ENCODE data around the gene FCER2. TPM values are rescaled to one million over a fixed set of nuclear protein-coding genes. Genes with fewer than 3 reads are reported as not detected.
"Not testable (repeated sequence)": the region's sequence is repeated elsewhere in the genome, so short reads cannot be mapped to it uniquely, and the experiment has no call there.

The FCER2 gene
- total RNA-seq, 1 experiment from 2014 or later, result not detected

DNA sequence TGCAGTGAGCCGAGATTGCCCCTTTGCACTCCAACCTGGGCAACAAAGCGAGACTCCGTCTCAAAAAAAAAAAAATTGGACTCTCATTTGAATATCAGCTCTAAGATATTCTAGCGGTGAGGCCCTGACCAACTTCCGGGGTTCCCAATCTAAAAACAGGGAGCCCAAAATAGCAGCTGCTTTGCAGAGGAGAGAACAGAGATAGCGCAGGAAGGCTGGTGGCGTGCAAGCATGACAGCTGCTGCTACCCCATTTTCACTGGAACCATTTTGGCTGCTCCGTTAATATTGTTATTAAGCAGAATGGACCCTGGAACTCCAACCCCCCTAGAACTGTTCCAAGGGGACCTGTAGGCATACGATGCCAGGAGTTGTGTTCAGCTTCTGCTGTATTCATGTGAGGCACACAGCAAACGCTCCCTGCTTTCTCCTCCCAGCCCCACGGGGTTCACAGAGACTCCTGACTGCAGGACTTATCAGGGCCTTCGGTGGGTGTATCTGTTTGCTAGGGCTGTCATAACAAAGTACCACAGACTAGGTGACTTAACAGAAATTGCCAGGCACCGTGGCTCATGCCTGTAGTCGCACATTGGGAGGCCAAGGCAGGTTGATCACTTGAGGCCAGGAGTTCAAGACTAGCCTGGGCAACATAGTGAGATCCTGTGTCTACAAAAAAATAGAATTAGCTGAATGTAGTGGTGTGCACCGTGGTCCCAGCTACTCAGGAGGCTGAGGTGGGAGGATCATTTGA lies 53.5 kb downstream of the FCER2 start:
- no peaks in the 10 kb centered on the region for H3K36me3 ChIP-seq
- peaks cover 3% of the 10 kb centered on the region; the same call in 1 of the 2 replicates for H3K4me1 ChIP-seq (replicated peaks)
- DNase-seq (ENCODE audit: low read depth in 1 of 2, low spot score in 2 of 2), result no peak
- no peak overlapping the region for H3K4me3 ChIP-seq
- peaks cover 24% of the 10 kb centered on the region for H3K27me3 ChIP-seq (replicated peaks)
- H3K9me3 ChIP-seq (replicated peaks), result no peaks in the 10 kb centered on the region
- no peak overlapping the region for H3K27ac ChIP-seq

DNA sequence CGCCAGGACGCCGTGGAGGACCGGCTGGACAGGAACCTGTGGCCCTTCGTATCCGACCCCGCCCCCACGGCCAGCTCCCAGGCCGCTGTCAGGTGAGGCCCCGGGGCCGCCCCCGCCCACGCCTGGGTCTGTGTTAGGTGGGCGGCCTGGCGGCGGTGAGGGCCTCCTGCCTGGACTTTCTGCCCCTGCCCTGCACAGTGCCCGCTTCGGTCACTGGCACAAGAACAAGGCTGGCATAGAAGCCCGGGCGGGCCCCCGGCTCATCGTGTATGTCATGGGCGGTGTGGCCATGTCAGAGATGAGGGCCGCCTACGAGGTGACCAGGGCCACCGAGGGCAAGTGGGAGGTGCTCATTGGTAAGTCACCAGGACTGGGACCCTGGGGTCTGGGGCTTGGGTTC lies 54.8 kb downstream of the FCER2 start:
- Histone ChIP-seq H3K4me1 (replicated peaks) (peaks cover 2% of the 10 kb centered on the region; the same call in 1 of the 2 replicates), H3K27ac (no peak overlapping the region), H3K9me3 (replicated peaks) (no peaks in the 10 kb centered on the region), H3K36me3 (no peaks in the 10 kb centered on the region), H3K4me3 (no peak overlapping the region), H3K27me3 (replicated peaks) (peaks cover 21% of the 10 kb centered on the region)
- DNase-seq (ENCODE audit: low read depth in 1 of 2, low spot score in 2 of 2), result no peak

DNA sequence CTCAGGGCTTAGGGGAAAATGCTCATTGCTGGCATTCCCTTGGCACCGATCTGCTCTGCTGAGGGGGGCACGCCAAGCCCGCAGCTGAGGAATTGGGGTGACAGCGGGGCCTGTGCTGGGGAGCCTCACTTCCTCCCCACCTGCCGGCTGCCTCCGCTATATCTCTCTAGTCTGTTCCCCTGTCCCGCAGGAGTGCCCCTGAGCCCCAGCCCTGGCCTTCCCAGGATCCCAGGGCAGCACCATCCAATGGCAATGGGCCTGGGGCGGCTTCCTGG lies 55.6 kb downstream of the FCER2 start:
- DNase-seq (ENCODE audit: low read depth in 1 of 2, low spot score in 2 of 2), result no peak
- Histone ChIP-seq H3K4me1 (replicated peaks) (no peaks in the 10 kb centered on the region), H3K27ac (no peak overlapping the region), H3K27me3 (replicated peaks) (peaks cover 19% of the 10 kb centered on the region), H3K36me3 (no peaks in the 10 kb centered on the region), H3K4me3 (no peak overlapping the region), H3K9me3 (replicated peaks) (no peaks in the 10 kb centered on the region)

DNA sequence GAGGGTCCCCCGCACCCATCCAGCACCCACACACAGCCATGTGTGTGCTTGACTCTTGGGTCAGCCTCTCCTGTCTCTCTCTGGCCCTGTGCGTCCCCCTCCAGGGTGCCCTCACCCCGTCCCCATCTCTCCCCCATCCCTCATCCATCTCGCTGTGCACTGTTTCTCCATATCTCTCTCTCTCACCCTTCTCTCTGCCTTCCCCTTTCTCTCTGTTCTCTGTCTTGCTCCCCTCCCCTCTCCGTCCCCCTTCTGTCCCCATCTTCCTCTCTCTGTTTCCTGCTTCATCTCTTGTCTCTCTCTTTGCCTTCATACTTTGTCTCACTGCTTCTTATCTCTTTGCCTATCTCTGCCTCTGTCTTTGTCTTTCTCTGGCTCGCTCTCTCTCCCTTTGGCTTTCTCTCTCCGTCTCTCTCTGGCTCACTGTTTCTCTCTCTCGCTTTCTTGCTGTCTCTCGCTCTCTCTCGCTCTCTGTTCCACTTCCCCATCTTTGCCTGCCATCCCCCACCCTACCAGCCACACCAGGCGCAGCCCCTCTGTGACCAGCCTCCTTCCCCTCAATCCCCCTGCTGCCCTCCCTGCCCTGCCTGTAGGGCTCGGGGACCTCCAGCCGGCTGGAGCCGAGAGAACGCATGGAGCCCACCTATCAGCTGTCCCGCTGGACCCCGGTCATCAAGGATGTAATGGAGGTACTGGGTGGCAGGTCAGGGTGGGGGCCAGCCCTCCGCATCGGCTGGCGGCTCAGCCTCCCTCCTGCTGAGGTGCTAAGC lies 56.1 kb downstream of the FCER2 start:
- Histone ChIP-seq H3K4me1 (replicated peaks) (no peaks in the 10 kb centered on the region), H3K4me3 (no peak overlapping the region), H3K9me3 (replicated peaks) (no peaks in the 10 kb centered on the region), H3K36me3 (no peaks in the 10 kb centered on the region), H3K27me3 (replicated peaks) (peaks cover 14% of the 10 kb centered on the region; the same call in 1 of the 2 replicates), H3K27ac (no peak overlapping the region)
- no peak for DNase-seq (ENCODE audit: low read depth in 1 of 2, low spot score in 2 of 2)

DNA sequence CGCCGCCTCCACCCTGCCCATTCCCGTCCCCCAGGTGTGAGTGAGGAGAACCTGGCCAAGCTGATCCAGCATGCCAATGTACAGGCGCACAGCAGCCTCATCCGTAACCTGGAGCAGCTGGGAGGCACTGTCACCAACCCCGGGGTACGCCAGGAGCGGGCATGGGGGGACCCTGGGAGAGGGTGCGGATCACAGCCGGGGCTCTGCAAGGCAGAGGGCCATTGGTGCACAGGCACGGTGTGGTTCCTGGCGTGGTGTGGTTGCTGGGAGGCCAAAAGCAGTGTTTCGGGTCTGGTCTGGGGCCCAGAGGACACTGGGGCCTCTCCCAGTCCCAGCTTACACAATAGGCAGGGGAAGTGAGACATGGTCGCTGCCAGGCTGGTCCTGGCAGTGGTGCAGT lies 56.8 kb downstream of the FCER2 start:
- Histone ChIP-seq H3K36me3 (no peaks in the 10 kb centered on the region), H3K4me3 (no peak overlapping the region), H3K27ac (no peak overlapping the region), H3K4me1 (replicated peaks) (no peaks in the 10 kb centered on the region), H3K27me3 (replicated peaks) (peaks cover 14% of the 10 kb centered on the region; the same call in 1 of the 2 replicates), H3K9me3 (replicated peaks) (no peaks in the 10 kb centered on the region)
- DNase-seq (ENCODE audit: low read depth in 1 of 2, low spot score in 2 of 2), result no peak

DNA sequence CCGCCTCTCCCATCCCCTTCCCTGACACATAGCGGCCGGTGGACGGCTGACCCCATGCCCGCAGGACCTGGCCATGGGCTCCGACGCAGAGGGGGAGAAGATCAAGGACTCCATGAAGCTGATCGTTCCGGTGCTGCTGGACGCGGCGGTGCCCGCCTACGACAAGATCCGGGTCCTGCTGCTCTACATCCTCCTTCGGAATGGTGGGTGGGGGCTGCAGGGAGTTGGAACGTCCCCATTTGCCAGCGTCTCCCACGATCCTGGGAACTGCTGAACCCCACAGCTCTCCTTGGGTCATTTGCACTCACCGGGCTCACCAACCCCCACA lies 57.4 kb downstream of the FCER2 start:
- Histone ChIP-seq H3K27me3 (replicated peaks) (peaks cover 14% of the 10 kb centered on the region; the same call in 1 of the 2 replicates), H3K4me3 (no peak overlapping the region), H3K4me1 (replicated peaks) (no peaks in the 10 kb centered on the region), H3K36me3 (no peaks in the 10 kb centered on the region), H3K27ac (no peak overlapping the region), H3K9me3 (replicated peaks) (no peaks in the 10 kb centered on the region; the same call in 1 of the 2 replicates)
- no peak for DNase-seq (ENCODE audit: low read depth in 1 of 2, low spot score in 2 of 2)

DNA sequence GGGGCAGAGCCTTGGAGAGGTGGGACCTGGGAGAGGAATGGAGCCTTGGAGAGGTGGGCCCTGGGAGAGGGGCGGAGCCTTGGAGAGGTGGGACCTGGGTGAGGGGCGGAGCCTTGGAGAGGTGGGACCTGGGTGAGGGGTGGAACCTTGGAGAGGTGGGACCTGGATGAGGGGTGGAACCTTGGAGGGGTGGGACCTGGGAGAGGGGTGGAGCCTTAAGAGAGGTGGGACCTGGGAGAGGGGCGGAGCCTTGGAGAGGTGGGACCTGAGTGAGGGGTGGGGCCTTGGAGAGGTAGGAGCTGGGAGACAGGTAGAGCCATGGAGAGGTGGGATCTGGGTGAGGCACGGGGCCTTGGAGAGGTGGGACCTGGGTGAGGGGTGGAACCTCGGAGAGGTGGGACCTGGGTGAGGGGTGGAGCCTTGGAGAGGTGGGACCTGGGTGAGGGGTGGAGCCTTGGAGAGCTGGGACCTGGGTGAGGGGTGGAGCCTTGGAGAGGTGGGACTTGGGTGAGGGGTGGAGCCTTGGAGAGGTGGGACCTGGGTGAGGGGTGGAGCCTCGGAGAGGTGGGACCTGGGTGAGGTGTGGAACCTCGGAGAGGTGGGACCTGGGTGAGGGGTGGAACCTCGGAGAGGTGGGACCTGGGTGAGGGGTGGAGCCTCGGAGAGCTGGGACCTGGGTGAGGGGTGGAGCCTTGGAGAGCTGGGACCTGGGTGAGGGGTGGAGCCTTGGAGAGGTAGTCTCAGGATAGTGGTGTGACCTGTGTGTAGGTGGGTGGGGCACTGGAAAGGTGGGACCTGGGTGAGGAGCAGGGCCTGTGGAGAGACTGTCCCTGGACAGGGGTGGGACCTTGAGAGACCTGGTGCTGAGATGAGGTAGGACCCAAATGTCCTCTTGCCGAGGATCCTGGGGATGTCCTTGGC lies 58.0 kb downstream of the FCER2 start:
- not testable (repeated sequence) for H3K4me3 ChIP-seq; H3K9me3 ChIP-seq (replicated peaks); DNase-seq (ENCODE audit: low read depth in 1 of 2, low spot score in 2 of 2); H3K27ac ChIP-seq; H3K36me3 ChIP-seq; H3K4me1 ChIP-seq (replicated peaks)
- peaks cover 12% of the 10 kb centered on the region; the same call in 1 of the 2 replicates for H3K27me3 ChIP-seq (replicated peaks)

DNA sequence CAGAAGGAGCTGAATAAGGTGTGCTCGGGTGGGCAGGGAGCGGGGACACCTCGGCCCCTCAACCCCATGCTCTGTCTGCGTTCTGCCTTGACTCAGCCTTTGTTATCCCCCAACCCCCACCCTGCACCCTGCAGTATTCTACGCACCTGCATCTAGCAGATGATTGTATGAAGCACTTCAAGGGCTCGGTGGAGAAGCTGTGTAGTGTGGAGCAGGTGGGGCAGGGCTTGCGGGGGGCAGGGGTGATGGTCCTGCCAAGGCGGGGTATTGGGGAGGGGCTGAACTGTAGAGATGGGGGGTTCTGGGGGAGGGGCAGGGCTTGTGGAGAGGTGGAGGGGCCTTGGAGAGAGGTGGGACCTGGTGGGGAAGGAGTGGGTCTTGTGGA lies 58.9 kb downstream of the FCER2 start:
- peaks cover 7% of the 10 kb centered on the region; the same call in 1 of the 2 replicates for H3K27me3 ChIP-seq (replicated peaks)
- DNase-seq (ENCODE audit: low read depth in 1 of 2, low spot score in 2 of 2), result no peak
- H3K9me3 ChIP-seq (replicated peaks), result no peaks in the 10 kb centered on the region; the same call in 1 of the 2 replicates
- H3K4me1 ChIP-seq (replicated peaks), result no peaks in the 10 kb centered on the region
- H3K27ac ChIP-seq, result no peak overlapping the region
- H3K36me3 ChIP-seq, result no peaks in the 10 kb centered on the region
- H3K4me3 ChIP-seq, result no peak overlapping the region

DNA sequence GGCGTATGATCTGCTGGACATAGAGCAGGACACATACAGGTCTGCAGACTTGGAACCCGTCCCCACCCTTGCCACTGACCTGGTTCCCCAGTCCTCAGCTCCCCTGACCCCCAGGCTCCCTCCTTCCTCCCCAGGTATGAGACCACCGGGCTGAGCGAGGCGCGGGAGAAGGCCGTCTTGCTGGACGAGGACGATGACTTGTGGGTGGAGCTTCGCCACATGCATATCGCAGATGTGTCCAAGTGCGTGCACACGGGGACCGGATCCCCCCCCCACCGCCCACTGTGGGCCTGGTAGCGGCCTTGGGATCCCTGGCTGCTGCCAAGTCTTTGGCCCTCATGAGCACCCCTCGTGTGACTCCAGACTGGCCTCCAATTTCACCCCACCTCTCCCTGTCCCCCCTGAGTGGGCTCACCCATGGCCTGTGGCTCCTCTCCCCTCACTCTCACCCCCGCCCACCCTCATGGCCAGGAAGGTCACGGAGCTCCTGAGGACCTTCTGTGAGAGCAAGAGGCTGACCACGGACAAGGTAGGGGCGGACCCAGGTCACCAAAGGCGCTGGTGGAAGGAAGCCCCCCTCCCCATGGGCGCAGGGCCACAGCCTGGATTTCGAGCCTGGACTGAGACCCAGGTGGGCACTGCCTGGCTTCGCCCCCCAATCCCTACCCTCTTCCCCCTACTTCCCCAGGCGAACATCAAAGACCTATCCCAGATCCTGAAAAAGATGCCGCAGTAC lies 59.5 kb downstream of the FCER2 start:
- Histone ChIP-seq H3K36me3 (no peaks in the 10 kb centered on the region), H3K4me3 (no peak overlapping the region), H3K4me1 (replicated peaks) (no peaks in the 10 kb centered on the region), H3K27ac (no peak overlapping the region), H3K9me3 (replicated peaks) (no peaks in the 10 kb centered on the region; the same call in 1 of the 2 replicates), H3K27me3 (replicated peaks) (peaks cover 12% of the 10 kb centered on the region)
- no peak for DNase-seq (ENCODE audit: low read depth in 1 of 2, low spot score in 2 of 2)

DNA sequence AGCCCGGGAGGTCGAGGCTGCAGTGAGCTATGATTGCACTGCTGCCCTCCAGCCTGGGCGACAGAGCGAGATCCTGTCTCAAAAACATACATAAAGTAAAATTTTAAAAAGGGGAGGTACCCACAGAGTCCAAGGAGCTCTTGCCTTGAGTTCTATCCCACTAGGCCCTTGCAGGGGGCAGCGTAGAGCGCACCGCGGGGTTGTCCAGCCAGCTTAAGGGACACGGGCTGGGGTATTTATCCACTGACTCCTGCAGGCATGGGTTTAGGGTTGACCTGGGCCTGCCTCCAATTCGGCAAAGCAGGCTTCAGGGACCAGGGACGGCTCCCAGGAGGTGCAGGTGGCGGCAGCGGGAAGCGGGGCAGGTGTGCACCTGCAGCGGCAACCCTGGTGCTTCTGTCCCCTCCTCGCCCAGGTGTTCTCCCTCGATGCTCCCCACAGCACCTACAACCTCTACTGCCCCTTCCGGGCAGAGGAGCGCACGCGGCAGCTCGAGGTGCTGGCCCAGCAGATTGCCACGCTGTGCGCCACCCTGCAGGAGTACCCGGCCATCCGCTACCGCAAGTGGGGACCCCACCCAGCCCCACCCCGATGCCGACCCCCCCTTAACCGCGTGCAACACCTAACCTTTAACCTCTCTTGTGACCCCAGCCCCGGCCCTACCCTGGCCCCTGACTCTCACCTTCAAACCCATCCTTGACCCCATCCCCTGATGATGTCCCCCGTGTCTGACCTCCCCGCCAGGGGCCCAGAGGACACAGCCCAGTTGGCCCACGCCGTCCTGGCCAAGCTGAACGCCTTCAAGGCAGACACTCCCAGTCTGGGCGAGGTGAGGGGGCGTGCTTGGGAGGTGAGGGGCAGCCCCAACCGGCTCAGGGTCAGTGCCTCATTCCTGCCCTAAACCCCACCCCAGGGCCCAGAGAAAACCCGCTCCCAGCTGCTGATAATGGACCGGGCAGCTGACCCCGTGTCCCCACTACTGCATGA lies 60.3 kb downstream of the FCER2 start:
- H3K9me3 ChIP-seq (replicated peaks), result no peaks in the 10 kb centered on the region; the same call in 1 of the 2 replicates
- no peaks in the 10 kb centered on the region for H3K36me3 ChIP-seq
- H3K4me1 ChIP-seq (replicated peaks), result no peaks in the 10 kb centered on the region
- H3K27me3 ChIP-seq (replicated peaks), result peaks cover 20% of the 10 kb centered on the region
- no peak overlapping the region for H3K27ac ChIP-seq
- no peak for DNase-seq (ENCODE audit: low read depth in 1 of 2, low spot score in 2 of 2)
- no peak overlapping the region for H3K4me3 ChIP-seq

DNA sequence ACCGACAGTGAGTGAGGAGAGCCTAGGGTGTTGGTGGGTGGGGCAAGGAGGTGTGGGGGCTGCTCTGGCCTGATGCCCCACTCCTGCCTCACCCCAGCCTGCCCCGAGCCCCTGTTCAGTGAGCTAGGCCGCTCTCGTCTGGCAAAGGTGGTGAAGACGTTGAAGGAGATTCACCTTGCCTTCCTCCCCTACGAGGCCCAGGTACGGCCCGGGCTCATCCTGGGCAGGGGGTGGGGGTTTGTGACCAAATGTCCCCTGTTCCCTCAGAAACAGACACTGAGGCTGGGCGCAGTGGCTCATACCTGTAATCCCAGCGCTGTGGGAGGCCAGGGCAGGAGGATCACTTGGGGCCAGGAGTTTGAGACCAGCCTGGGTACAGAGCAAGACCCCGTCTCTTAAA lies 61.1 kb downstream of the FCER2 start:
- no peaks in the 10 kb centered on the region for H3K4me1 ChIP-seq (replicated peaks)
- no peak overlapping the region for H3K27ac ChIP-seq
- H3K27me3 ChIP-seq (replicated peaks), result peaks cover 23% of the 10 kb centered on the region
- no peaks in the 10 kb centered on the region; the same call in 1 of the 2 replicates for H3K9me3 ChIP-seq (replicated peaks)
- no peak for DNase-seq (ENCODE audit: low read depth in 1 of 2, low spot score in 2 of 2)
- no peaks in the 10 kb centered on the region for H3K36me3 ChIP-seq
- H3K4me3 ChIP-seq, result no peak overlapping the region

DNA sequence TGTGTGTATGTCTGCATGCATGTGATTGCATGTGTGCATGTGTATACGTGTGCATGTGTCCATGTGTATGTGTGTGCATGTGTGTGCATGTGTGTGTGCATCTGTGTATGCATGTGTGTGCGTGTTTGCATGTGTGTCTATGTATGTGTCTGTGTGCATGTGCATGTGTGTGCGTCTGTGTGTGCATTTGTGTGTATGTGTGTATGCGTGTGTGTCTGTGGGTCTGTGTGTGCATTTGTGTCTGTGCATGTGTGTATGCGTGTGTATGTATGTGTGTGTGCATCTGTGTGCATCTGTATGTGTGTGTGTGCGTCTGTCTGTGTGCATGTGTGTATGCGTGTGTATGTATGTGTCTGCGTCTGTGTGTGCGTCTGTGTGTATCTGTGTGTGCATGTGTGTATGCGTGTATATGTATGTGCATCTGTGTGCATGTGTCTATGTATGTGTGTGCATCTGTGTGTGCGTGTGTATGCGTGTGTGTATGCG lies 62.0 kb downstream of the FCER2 start:
- Histone ChIP-seq H3K36me3 (no peaks in the 10 kb centered on the region), H3K4me3 (no peak overlapping the region), H3K4me1 (replicated peaks) (no peaks in the 10 kb centered on the region), H3K9me3 (replicated peaks) (no peaks in the 10 kb centered on the region; the same call in 1 of the 2 replicates), H3K27me3 (replicated peaks) (peaks cover 26% of the 10 kb centered on the region), H3K27ac (no peak overlapping the region)
- DNase-seq (ENCODE audit: low read depth in 1 of 2, low spot score in 2 of 2), result no peak
